GM03348 (cell line): ENCODE measurements around the gene KLK12.
"Not testable (repeated sequence)": the region's sequence is repeated elsewhere in the genome, so short reads cannot be mapped to it uniquely, and the experiment has no call there.

Experiments used
- DNase-seq: peaks from one replicate; pipeline ENCODE4 v3.0.0; 2012; ENCODE audit warnings: low spot score

The KLK12 gene

DNA sequence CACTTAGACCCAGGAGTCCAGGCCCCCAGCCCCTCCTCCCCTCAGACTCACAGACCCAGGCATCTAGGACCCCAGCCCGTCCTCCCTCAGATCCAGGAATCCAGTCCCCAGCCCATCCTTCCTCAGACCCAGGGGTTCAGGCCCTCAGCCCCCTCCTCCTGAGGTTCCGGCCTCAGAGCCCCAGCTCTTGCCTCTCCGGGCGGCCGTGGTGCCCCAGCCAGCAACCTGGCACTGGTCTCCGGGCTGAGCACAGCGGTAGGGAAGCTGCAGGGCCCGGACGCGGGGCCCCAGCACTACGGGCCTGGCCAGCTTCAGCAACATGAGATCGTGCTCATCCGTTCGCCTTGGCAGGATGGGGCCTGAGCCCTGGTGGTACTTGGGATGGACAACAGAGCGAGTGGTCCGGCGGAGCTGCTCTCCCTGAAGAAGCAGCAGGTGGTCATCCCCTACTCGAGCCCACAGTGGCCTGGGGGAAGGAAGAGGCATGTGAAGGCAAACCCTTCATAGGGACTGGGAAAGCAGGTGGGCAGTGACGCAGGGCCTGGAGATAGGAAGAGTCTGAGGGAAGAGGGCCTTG, 19.0 kb downstream of the KLK12 start:
- DNase-seq: no peak

DNA sequence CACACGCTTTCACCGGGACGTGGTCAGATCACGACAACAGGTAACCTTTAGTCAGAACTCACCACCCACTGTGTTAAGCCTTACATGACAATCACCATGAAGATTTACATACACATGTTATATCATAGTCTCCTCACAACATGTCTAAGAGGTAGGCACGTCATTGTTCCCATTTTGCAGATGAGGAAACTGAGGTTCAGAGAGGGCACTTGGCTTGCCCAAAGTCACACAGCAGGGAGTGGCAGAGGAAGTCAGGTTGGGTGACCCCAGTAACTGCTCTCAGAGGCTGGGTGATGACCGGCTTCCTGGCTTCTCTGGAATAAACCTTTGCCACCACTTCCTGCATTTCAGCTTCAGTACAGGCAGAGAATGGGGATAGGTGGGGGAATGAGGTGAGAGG, 20.6 kb downstream of the KLK12 start:
- DNase-seq: no peak

DNA sequence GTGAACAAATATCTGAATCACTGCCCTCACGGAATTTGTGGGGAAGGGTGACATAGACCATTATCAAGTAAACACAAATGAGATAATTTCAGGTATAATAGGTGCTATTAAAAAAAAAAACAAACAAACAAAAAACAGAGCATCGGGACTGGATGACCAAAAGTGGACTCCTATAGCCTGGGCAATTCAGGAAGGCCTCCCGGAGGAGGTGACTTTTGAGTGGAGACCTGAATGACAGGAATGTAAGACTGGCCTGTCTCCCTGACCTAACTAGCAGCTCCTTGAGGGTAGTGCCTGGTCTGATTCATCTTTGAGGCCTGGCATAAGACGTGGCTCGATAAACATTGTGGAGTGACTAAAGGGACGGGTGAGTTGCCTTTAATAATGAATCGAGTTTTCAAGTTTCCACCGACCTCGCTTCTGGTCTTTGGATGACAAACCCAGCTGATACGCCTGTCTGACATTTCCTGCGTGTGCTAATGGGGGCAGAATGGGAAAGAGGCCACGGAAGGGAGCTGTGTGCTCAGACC, 22.1 kb downstream of the KLK12 start:
- DNase-seq: no peak

DNA sequence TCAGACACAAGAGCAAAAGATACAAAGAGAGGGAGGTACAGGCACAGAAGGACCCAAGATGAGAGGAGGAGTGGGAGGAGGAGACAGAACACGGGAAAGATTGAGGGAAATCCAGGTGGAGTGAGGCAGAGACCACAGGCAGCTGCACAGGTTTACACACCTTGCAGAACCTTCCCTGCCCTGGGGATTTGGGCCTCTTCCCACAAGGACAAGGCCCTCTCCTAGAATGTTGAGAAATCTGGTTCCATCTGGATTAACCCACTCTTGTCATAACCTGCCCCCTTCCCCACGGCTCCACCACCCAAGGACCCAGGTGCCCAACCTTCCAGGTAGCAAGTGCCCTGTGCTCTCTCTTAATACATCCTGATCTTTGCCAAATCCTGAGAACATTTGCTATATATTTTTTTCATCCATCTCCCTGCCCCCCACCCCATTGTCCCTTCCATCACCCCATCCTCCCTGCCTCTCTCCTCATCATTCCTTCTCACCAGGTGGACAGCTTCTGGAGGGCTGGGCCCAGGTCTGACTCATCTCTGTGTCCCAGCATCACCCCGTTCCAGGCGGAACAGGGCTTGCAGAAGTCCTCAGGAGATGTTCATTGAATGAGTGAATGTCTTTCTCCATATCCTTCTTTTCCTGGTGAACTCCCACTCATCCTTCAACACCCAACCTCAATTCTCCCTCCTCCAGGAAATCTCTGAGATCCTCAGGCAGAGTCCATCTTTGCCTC, 24.6 kb downstream of the KLK12 start:
- DNase-seq: no peak

DNA sequence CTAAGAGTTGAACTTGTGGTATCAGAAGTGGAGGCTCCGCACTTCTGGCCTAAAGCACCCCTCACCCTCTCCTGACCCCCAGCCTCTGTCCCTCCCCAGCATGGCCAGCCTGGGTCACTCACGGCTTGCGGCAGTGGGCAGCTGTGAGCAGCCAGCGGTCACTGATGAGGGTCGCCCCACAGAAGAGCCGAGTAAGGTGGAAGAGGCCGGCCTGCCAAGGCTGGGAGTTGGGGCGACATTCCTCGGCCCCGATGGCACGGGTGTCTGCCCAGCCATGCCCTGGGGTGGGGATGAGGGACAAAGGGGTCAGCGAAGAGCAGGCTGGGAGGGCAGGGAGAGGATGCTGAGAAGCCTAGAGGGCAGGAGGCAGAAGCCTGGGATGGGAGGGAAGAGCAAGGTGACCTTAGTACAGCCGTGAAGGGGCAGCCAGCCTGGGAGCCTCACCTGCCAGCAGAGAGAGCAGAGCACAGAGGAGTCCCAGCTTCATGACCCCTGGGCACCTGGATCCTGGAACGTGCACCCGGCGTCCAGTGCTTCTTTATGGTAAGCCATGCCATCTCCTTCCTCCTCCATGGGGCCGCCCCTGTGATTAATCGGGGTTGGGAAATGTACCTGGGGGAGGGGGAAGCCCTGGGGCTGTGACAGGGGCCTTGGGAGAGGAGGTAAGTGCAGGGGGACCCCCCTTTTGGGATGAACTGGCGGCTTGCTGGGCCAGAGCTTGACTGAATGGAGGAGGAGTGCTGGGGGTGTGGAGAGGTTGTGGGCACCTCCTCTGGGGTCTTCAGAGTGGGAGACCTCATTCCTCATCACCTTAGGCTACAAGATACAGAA, 25.5 kb downstream of the KLK12 start:
- DNase-seq: no peak

DNA sequence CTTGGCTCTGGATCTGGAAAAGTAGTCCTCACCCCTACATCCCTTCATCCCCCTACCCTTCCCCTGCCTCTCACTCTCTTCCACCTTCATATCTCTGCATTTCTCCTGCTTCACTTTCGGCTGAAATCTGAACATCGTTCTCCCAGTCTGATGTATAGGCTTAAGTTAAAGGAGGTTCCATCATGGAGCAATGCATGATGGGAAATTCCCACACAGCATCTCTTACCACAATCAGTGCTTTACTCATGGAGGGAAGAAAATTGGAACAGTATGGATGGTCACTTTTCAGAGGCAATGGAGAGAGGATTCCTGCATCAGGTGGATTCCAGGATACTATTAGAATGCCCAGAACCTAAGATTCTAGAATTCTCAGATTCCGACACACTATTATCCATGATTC, 27.3 kb downstream of the KLK12 start:
- no peak for DNase-seq

DNA sequence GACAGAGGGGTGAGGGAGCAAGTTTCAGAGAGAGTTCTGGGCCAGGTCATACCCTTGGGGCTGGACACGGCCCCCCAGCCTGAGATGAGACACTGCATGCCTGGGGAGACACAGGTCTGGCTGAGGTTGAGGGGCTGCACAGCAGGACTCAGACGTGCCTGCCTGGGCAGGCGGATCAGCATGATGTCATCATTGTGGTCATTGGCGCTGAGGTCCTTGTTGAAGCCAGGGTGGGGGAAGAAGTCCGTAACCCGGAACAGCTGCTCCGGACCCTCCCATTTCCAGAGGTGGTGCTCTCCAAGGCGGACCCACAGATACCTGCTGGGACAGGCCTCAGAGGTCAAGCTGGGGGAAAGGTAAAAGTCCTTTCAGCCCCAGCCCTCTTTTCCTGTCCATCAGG, 28.4 kb downstream of the KLK12 start:
- DNase-seq: no peak

DNA sequence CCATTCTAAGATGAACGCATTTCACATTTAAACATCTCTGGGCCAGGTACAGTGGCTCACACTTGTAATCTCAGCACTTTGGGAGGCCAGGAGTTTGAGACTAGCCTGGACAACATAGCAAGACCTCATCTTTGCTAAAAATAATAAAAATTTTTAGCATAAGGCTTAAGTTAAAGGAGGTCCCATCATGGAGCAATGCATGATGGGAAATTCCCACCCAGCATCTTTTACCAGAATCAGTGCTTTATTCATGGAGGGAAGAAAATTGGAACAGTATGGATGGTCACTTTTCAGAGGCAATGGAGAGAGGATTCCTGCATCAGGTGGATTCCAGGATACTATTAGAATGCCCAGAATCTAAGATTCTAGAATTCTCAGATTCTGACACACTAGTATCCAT, 29.6 kb downstream of the KLK12 start:
- no peak for DNase-seq

DNA sequence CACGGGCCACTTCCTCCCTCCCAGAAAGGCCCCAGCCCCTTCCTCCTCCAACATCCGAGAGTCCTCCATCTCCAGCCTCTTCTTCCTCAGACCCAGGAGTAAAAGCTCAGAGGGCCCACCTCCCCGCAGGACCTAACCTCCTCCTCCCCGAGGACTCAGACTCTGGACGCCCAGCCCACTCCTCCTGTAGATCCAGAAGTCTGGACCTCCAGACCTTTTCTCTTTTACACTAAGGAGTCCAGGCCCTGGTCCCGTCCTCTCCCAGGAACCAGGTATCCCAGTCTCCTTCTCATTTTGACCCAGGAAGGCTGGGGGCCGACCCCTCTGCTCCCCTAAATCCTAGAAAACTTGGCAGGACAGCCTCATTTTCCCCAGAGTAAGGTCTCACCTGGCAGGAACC, 31.5 kb downstream of the KLK12 start:
- DNase-seq: no peak

DNA sequence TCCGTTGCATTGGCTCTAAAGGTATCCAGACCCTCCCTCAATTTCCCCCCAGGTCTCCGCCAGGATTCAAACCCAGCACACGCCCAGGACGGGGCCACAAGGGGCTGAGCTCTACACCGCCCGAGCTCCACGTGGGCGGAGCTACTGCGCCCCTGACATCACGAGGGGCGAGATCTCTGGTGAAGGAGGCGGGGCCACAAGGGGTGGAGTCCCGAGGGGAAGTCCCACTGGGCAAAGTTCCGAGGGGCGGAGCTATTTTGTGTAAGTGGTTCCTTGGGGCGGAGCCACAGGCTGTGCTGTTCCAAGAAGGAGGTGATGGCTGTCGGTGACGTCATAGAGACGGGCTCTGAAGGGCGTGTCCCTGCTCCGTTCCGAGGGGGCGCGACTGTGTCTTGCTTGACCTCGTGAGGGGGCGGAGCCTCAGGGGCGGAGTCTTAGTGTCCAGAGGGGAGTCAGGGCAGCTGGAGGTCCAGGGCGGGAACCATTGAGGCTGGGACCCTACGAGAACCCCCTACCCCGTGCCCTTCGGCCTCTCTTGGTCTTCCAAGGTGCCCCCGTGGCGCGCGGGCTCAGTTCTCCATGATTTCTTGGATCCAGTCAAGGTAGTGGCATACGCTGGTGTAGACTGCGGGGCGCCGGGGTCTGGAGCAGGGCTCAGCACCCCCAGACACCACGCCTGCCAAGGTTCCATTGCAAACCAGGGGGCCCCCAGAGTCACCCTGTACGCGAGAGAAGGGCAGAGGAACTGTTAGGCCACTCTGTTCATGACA, 32.1 kb downstream of the KLK12 start:
- DNase-seq: no peak

DNA sequence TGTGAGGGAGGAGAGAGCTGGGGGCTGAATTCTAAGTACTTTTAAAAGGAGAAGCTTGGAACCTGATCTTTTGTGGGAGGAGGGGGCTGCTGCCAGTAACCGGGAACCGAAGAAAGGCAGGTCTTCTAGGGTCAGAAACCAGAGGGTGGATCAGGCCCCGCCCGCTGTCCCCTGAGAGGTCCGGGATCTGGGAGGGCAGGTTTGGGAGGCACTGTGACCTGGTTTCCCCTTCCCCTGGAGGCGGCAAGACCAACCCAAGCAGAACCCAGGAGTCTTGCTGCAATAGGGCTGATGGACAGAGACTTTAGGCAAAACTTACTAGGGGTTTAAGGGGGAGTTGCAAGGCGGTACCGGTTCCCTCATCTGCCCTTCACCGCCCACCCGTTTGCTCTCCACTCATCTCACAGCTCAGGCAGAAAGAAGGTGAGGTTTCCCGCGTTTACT, 32.7 kb downstream of the KLK12 start:
- DNase-seq: no peak

DNA sequence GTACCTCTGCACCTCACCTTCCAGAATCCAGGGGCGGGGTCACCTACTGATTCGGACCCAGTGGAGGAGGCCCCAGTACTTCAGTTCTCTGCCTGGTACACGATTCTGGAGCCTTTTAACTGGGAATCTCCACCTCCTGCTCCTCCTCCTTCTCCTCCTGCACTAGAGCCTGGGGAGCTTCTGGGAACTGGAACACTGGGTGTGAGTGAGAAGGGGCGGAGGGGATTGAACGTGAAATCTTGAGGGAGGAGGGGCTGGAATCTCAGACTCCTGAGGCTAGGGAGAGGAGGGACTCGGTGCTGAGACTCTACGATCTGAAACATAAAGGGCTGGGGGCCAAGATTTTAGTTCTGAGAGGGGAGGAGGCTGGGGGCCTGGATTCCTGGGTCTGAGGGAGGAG, 33.3 kb downstream of the KLK12 start, which contains the start of gene KLK8:
Gene KLK8, minus strand, starts transcription at position 90 of the 400 bp plus-strand sequence. CDS start 437 bp downstream, outside the sequence.
- no peak for DNase-seq

DNA sequence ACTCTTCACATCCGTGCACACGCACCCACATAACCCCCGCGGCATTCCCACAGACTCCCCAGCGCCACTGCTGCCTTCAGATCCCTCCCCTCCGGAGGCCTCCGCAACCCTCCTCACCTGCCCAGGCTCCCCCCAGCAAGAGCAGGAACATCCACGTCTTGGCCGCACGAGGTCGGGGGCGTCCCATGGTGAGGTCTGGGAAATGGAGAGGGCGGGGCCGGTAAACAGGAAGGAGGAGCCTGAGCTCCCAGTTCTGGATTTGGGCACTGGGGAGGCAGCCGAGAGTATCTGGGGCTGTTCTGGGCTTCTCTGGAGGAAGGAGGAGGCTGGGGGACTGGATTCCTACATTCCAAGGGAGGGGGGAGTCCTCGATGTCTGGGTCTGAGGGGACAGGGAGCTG, 33.8 kb downstream of the KLK12 start:
- no peak for DNase-seq

DNA sequence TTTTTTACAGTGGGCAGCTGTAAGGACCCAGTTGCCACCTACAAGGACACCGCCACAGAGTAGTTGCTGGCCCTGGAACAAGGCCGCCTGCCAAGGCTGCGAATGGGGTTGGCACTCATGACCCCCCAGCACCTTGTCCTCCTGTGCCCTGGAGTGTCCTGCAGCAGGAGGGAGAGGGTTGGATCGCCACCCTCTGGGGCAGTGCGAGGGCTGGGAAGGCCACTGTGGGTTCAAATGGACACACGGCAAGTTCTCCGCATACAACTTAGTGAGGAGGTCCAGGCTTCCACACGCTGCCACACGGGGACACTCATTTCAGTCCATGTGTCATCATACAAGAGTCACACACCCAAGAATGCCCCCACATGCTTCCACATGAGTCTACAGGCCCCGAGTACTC, 34.4 kb downstream of the KLK12 start:
- DNase-seq: no peak

DNA sequence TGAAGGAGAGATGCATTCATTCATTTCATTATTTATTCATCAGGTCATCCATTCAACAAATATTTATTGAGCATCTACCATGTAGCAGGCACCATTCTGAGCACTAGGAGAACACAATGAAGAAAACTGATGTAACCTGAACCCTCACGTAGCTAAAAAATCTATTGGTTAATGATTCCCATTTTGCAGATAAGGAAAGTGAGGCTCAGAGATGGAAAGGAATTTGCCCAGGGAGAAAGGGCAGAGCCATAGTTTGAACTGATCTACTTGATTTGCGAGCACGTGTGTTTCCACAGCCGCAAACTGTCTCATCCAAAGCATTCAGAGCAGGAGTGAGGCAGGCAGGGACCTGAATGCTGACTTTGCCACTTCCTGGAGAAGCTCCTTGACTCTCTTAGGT, 36.1 kb downstream of the KLK12 start:
- DNase-seq: no peak

DNA sequence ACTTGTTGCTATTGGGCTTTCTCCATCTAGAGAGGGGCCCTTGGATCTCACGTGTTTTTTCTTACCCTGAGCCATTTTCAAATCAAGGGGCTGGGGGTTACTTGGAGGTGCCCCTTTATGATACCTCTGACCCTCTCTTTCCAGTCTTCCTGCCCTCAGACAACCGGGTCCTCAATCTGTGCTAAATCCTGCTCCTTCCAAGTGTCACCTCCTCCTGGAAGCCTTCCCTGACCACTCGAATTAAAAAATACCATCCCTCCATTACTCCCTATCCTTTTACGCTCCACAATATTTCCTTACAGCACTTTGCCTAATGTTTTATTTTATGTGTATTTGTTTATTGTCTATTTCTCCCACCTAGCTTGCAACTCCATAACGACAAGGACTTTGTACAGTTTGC, 36.7 kb downstream of the KLK12 start:
- DNase-seq: no peak

DNA sequence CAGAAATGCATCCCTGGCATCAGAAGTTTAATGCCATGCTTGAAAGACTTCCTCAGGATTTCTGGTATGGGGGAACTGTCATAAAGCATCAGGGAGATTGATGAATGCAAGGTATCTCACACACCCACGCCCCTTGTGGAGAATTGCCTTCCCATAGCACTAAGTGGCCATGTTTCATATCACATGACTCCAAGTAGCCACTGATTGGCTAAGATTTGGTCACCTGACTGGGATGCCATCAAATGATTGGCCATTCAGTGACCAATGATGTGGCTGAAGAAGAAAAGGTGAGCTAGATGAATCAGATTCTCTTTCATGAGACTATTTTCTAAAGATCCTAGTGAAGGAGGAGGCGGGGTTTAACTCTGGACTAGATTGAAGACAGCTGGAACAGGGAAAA, 40.7 kb downstream of the KLK12 start:
- DNase-seq: no peak

DNA sequence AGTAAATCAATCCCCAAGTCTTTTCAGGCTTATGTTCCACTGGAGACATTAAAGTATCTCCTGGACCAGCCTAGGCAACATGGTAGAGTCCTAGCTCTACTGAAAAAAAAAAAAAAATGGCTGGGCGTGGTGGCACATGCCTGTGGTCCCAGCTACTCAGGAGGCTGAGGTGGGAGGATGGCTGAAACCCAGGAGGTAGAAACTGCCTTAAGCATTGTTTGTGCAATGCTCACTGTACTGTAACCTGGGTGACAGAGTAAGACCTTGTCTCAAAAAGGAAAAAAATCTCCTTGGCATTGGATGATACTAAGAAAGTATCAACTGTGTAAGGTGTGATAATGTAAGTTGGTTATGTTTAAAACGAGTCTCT, 42.2 kb downstream of the KLK12 start:
- DNase-seq: no peak

DNA sequence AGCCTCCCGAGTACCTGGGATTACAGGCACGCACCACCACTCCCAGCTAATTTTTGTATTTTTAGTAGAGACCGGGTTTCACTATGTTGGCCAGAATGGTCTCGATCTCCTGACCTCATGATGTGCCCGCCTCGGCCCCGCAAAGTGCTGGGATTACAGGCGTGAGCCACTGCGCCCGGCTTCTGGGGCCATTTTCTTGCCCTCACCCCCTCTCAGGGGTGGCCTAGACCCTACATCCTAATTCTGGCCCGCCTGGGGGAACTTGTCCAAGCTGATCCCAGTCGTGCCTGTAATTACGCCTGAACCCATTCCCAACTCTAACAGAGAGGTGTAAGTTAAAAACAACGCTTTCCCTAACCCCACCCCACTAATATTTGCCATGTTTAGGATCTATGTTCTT, 50.4 kb downstream of the KLK12 start:
- not testable (repeated sequence) for DNase-seq

DNA sequence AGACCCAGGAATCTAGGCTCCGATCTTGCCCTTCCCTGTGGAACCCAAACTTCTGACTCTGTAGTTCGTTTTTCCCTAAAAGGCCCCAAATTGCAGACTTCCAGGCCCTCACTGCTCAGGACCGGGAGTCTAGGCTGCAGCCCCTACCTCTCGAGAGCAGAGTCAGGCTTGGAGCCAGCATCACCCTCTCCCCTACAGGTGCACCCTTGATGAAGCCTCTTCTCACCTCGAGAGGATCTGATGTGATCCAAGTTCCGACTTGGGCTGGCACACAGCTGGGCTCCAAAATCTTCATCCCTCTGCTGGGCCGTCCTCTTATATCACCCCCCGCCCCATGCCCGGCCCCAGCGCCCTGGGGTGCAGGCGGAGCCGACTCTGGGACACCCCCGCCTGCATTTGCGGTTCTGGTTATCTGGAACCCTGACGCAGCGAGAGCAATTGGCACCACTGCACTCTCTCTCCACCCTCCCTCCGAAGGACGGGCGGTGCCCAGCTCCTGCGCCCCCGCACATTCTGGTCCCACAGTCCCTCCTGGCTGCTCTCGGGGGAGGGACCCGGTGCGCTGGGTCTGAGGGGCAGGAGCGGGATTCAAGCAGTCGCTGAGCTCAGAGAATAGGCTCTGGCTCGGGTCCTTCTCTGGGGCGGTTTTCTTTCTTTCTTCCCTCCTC, 51.0 kb downstream of the KLK12 start, which contains the start of gene KLK7:
Gene KLK7, minus strand, starts transcription at position 293 of the 668 bp plus-strand sequence. CDS start 1,518 bp downstream, outside the sequence.
- DNase-seq: no peak

DNA sequence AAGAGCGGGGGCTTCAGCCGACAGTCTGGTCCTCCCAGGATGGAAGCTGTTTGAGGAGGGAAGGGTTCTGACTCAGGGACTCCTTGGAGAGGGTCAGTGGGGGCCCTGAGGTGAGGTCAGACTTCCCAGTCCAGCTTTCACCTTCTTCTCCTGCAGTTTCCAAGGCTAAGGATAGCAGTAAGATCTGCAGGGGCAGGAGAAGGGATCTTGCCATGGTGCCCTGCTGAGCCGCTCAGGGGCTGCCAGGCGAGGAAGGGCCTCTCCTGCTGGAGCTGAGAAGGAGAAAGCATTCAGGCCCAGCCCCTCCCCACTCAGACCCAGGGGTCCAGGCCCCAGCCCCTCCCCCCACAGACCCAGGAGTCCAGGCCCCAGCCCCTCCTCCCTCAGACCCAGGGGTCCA, 52.6 kb downstream of the KLK12 start:
- DNase-seq: no peak
